WTC11 (cell line): ENCODE results near the gene AFF3.

Experiments
- TF ChIP-seq, protein P1 (sequence below): sonication (generic); formaldehyde crosslinking; IDR thresholded peaks from 2 replicates; pipeline ENCODE4 v1.8.0; 2022; ENCODE audit warnings: mild to moderate bottlenecking, missing genetic modification reagents
- TF ChIP-seq, protein P2 (sequence below): sonication (generic); formaldehyde crosslinking; IDR thresholded peaks from 2 replicates; pipeline ENCODE4 v1.8.1; 2022; ENCODE audit warnings: missing genetic modification reagents, borderline replicate concordance

DNA sequence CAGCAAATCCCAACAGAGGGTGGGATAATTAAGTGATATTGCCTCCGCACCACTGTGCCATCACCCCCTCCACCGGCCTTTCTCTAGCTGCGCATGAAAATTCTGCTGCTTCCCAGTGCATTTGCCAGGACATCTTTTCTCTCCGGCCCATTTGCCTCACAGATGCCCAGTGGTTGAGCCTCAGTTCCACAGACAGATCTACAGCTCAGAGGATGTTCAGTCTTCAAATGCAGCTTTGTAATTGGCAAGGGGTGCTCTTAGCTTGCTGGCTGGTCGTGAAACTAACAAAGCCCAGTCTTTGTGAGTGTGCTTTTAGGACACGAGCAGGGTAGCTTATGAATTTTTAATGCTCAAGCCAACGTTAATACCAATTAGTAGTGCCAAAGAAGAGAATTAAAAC is 399.2 kb downstream of the AFF3 start:
- TF ChIP-seq, protein P1, sequence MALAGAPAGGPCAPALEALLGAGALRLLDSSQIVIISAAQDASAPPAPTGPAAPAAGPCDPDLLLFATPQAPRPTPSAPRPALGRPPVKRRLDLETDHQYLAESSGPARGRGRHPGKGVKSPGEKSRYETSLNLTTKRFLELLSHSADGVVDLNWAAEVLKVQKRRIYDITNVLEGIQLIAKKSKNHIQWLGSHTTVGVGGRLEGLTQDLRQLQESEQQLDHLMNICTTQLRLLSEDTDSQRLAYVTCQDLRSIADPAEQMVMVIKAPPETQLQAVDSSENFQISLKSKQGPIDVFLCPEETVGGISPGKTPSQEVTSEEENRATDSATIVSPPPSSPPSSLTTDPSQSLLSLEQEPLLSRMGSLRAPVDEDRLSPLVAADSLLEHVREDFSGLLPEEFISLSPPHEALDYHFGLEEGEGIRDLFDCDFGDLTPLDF: no peak
- TF ChIP-seq, protein P2, sequence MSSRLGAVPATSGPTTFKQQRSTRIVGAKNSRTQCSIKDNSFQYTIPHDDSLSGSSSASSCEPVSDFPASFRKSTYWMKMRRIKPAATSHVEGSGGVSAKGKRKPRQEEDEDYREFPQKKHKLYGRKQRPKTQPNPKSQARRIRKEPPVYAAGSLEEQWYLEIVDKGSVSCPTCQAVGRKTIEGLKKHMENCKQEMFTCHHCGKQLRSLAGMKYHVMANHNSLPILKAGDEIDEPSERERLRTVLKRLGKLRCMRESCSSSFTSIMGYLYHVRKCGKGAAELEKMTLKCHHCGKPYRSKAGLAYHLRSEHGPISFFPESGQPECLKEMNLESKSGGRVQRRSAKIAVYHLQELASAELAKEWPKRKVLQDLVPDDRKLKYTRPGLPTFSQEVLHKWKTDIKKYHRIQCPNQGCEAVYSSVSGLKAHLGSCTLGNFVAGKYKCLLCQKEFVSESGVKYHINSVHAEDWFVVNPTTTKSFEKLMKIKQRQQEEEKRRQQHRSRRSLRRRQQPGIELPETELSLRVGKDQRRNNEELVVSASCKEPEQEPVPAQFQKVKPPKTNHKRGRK (CRISPR knock-in tag): no peak
